Neural progenitor cell (in vitro differentiated cells): Measurements from ENCODE around the gene PSMC4.

Source experiments
- EZH2 ChIP-seq: fragments of 200-600 bp; sonication (generic); IDR thresholded peaks from 2 replicates; pipeline ENCODE4 v1.6.1; 2017; ENCODE audit warnings: antibody characterized with exemption, mild to moderate bottlenecking, moderate library complexity
- EZH2phosphoT487 ChIP-seq: fragments of 200-600 bp; sonication (generic); IDR thresholded peaks from 2 replicates; pipeline ENCODE4 v1.6.1; 2017; ENCODE audit warnings: antibody characterized with exemption
- TF ChIP-seq, protein P1 (sequence below): fragments of 200-600 bp; sonication (generic); IDR thresholded peaks from 2 replicates; pipeline ENCODE4 v1.5.1; 2017; ENCODE audit warnings: antibody characterized with exemption, mild to moderate bottlenecking

DNA sequence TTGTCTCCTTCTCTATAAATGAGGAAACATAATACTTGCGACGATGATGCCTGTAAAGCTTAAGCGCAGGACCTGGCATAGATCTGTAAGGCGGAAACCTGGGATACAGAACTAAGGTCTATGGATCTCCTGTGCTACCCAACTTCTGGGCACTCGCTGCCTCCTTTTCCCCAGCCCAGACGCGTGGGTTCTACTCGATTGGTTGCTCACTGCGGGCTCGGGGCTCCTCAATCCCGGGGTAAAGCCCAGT, 615 bp upstream of the PSMC4 start:
- TF ChIP-seq EZH2: no peak
- TF ChIP-seq, protein P1, sequence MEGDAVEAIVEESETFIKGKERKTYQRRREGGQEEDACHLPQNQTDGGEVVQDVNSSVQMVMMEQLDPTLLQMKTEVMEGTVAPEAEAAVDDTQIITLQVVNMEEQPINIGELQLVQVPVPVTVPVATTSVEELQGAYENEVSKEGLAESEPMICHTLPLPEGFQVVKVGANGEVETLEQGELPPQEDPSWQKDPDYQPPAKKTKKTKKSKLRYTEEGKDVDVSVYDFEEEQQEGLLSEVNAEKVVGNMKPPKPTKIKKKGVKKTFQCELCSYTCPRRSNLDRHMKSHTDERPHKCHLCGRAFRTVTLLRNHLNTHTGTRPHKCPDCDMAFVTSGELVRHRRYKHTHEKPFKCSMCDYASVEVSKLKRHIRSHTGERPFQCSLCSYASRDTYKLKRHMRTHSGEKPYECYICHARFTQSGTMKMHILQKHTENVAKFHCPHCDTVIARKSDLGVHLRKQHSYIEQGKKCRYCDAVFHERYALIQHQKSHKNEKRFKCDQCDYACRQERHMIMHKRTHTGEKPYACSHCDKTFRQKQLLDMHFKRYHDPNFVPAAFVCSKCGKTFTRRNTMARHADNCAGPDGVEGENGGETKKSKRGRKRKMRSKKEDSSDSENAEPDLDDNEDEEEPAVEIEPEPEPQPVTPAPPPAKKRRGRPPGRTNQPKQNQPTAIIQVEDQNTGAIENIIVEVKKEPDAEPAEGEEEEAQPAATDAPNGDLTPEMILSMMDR: no peak
- TF ChIP-seq EZH2phosphoT487: no peak
